PFSK-1 (cell line): ENCODE measurements around the gene TBC1D9.

ENCODE experiments used
- FOXP2 ChIP-seq: optimal IDR thresholded peaks from 2 replicates; pipeline ENCODE3; 2011; ENCODE audit warnings: borderline replicate concordance, control low read depth, inconsistent platforms; ENCODE audit not compliant: insufficient read depth; ENCODE audit errors: extremely low read length, extremely low read depth
- POLR2AphosphoS5 ChIP-seq: IDR thresholded peaks from 2 replicates; pipeline ENCODE4 v1.6.1; 2012; ENCODE audit warnings: low read depth, mild to moderate bottlenecking, control low read depth, low read length, moderate library complexity
- REST ChIP-seq, 2 experiments: IDR thresholded peaks; 2 replicates each; pipeline versions ENCODE4 v1.6.1 to v1.8.0; 2011 to 2012; ENCODE audit warnings: low read depth in 2 of 2, low read length in 2 of 2, control low read depth in 1 of 2, inconsistent platforms in 1 of 2, mild to moderate bottlenecking in 1 of 2, moderate library complexity in 1 of 2; ENCODE audit not compliant: insufficient read depth in 1 of 2
- SIN3A ChIP-seq: IDR thresholded peaks from 2 replicates; pipeline ENCODE4 v1.6.1; 2012; ENCODE audit warnings: mild to moderate bottlenecking, low read length, moderate library complexity, borderline replicate concordance; ENCODE audit not compliant: insufficient read depth
- TAF1 ChIP-seq: IDR thresholded peaks from 2 replicates; pipeline ENCODE4 v1.6.1; 2012; ENCODE audit warnings: low read length, control low read depth, borderline replicate concordance; ENCODE audit not compliant: insufficient read depth

TBC1D9 gene

GRCh38 chr4:140744421-140744820 is 11.8 kb downstream of the TBC1D9 start:
- TF ChIP-seq SIN3A, result no peak
- TF ChIP-seq FOXP2, result no peak
- no peak for TF ChIP-seq TAF1
- no peak for TF ChIP-seq POLR2AphosphoS5
- no peak for TF ChIP-seq REST (IDR thresholded peaks at IDR 0.05; ENCODE audit: insufficient read depth in 1 of 2, low read depth in 2 of 2, low read length in 2 of 2)

GRCh38 chr4:140743194-140743931 is 12.8 kb downstream of the TBC1D9 start:
- no peak for TF ChIP-seq SIN3A
- TF ChIP-seq REST (IDR thresholded peaks at IDR 0.05; ENCODE audit: insufficient read depth in 1 of 2, low read depth in 2 of 2, low read length in 2 of 2), result no peak
- no peak for TF ChIP-seq FOXP2
- TF ChIP-seq POLR2AphosphoS5, result no peak
- TF ChIP-seq TAF1, result no peak

DNA sequence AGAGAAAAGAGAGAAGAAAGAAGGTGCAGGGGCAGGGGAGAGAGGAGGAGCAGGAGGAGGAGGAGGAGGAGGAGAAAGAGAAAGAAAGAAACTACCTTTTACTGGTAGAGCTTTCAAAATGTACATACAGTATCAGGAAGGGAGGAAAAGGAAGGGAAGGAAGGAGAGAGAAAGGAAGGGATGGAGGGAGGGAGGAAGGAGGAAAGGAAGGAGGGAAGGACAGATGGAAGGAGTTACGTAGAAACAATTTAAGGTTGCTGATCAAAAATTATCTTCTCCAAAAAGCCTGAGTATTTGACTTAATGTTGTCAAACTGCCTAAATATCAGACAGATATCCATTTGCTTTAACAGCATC is 13.4 kb downstream of the TBC1D9 start:
- TF ChIP-seq SIN3A, result no peak
- TF ChIP-seq FOXP2, result no peak
- TF ChIP-seq REST (IDR thresholded peaks at IDR 0.05; ENCODE audit: insufficient read depth in 1 of 2, low read depth in 2 of 2, low read length in 2 of 2), result no peak
- TF ChIP-seq POLR2AphosphoS5, result no peak
- no peak for TF ChIP-seq TAF1

- TF ChIP-seq SIN3A (no peak), TAF1 (no peak), POLR2AphosphoS5 (no peak), FOXP2 (no peak), REST (IDR thresholded peaks at IDR 0.05; ENCODE audit: insufficient read depth in 1 of 2, low read depth in 2 of 2, low read length in 2 of 2) (no peak)
Measured at GRCh38 chr4:140740906-140741670, 15.1 kb downstream of the TBC1D9 start.
